Lung (tissue), 12 donors: ENCODE results near the gene F2RL3. TPM values are rescaled to one million over a fixed set of nuclear protein-coding genes. Genes with fewer than 3 reads are reported as not detected.
"Not testable (repeated sequence)": the region's sequence is repeated elsewhere in the genome, so short reads cannot be mapped to it uniquely, and the experiment has no call there.

Experiments used
- ATAC-seq: fragments of 200-7000 bp; cut with Tn5 transposase; one replicate; pipeline ENCODE4 v1.9.1; 2020; ENCODE audit warnings: moderate number of reproducible peaks; ENCODE audit not compliant: insufficient read depth, low FRiP score
- DNase-seq, 3 donors: peaks; one replicate each; pipeline ENCODE4 v3.0.0-alpha.2; 2013 to 2017
- H3K27ac ChIP-seq, 2 donors: one replicate each; pipeline ENCODE4 v1.5.1; 2013; ENCODE audit warnings: mild to moderate bottlenecking in 2 of 2, moderate library complexity in 2 of 2, control low read depth in 1 of 2, inconsistent platforms in 1 of 2, low read depth in 1 of 2, low read length in 1 of 2
- H3K27me3 ChIP-seq, 3 donors: one replicate each; pipeline ENCODE4 v1.5.1; 2013; ENCODE audit warnings: low read length in 2 of 3; ENCODE audit not compliant: control insufficient read depth in 3 of 3, insufficient read depth in 3 of 3
- H3K36me3 ChIP-seq, 4 donors: one replicate each; pipeline ENCODE4 v1.5.1; 2013; ENCODE audit warnings: low read length in 4 of 4, mild to moderate bottlenecking in 1 of 4, moderate library complexity in 1 of 4; ENCODE audit not compliant: control insufficient read depth in 4 of 4, insufficient read depth in 4 of 4
- H3K4me1 ChIP-seq, 5 donors: one replicate each; pipeline ENCODE4 v1.5.1; 2013; ENCODE audit warnings: low read length in 5 of 5, mild to moderate bottlenecking in 2 of 5, moderate library complexity in 1 of 5; ENCODE audit not compliant: control insufficient read depth in 5 of 5, insufficient read depth in 5 of 5
- H3K4me3 ChIP-seq: one replicate; pipeline ENCODE4 v1.5.1; 2013; ENCODE audit warnings: mild to moderate bottlenecking, control low read depth, moderate library complexity
- H3K9ac ChIP-seq, 2 donors: one replicate each; pipeline ENCODE4 v1.5.1; 2013; ENCODE audit warnings: low read length in 2 of 2, control low read depth in 1 of 2; ENCODE audit not compliant: insufficient read depth in 1 of 2
- H3K9me3 ChIP-seq, 4 donors: one replicate each; pipeline ENCODE4 v1.5.1; 2013; ENCODE audit warnings: low read length in 3 of 4, mild to moderate bottlenecking in 1 of 4, moderate library complexity in 1 of 4; ENCODE audit not compliant: control insufficient read depth in 4 of 4, insufficient read depth in 3 of 4
- WGBS, 2 donors: extraction: QIAGEN DNeasy Blood & Tissue Kit; methylation state at CpG; one replicate each; pipeline ENCODE4 v1.1.7; 2013; 5-methylcytosine and 5-hydroxymethylcytosine counted together
- polyA plus RNA-seq, 2 donors: library from polyadenylated mRNA; stranded (reverse); fragments of 200-250 nt; gene quantifications; one replicate each; pipeline ENCODE4 v1.2.1, GENCODE V29; 2013
- total RNA-seq, 2 donors: library from RNA; depleted of rRNA in 1 of 2; stranded (reverse); fragments of >200 nt in 1 of 2; gene quantifications; one replicate each; pipeline ENCODE4 v1.2.1, GENCODE V29; 2014 to 2021
- TF ChIP-seq, protein P1 (sequence below): IDR thresholded peaks from 2 replicates; pipeline ENCODE4 v1.5.1; 2012; ENCODE audit warnings: mild to moderate bottlenecking; ENCODE audit errors: control extremely low read depth, extremely low read depth
- donor health status: control.
- donor health status: control.
- donor health status: Bipolar disorder and iron deficiency.
- donor health status: healthy.
- donor health status: DM: yes; HTN: yes; CAD: no.

The F2RL3 gene
- total and polyA plus RNA-seq, 4 donors, result 5.8 to 76.8 (median 53.0) TPM

DNA sequence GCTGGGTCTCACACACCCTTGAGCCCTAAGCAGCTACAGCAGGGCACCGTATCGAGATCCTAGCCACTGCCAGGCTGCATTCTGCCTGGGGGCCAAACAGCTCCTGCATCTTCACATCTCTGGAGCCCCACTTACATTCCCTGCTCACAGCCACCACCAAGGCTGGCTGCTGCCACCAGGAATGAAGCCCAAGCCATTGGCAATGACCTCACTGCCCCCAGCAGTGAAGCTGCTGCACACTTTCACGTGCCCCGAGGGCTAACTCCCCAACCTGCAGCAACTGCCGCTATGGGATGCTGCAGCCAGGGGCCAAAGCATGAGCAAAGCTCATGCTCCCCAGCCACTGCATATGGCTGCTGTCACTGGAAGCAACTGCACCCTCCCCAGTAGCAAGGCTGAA, 42.0 kb downstream of the F2RL3 start:
- no peak overlapping the region for H3K27ac ChIP-seq
- TF ChIP-seq, protein P1, sequence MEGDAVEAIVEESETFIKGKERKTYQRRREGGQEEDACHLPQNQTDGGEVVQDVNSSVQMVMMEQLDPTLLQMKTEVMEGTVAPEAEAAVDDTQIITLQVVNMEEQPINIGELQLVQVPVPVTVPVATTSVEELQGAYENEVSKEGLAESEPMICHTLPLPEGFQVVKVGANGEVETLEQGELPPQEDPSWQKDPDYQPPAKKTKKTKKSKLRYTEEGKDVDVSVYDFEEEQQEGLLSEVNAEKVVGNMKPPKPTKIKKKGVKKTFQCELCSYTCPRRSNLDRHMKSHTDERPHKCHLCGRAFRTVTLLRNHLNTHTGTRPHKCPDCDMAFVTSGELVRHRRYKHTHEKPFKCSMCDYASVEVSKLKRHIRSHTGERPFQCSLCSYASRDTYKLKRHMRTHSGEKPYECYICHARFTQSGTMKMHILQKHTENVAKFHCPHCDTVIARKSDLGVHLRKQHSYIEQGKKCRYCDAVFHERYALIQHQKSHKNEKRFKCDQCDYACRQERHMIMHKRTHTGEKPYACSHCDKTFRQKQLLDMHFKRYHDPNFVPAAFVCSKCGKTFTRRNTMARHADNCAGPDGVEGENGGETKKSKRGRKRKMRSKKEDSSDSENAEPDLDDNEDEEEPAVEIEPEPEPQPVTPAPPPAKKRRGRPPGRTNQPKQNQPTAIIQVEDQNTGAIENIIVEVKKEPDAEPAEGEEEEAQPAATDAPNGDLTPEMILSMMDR, result no peak
- peaks cover 4 to 5% (median 5%) of the 10 kb centered on the region in 4 donors for H3K9me3 ChIP-seq
- DNase-seq (no peak), ATAC-seq (no peak)
- no peaks in the 10 kb centered on the region for H3K4me1 ChIP-seq
- H3K27me3 ChIP-seq, result no peaks in the 10 kb centered on the region
- no peak overlapping the region for H3K9ac ChIP-seq
- 69 to 81% methylated on average over 5 of the region's 5 CpGs for WGBS, 2 donors
- H3K4me3 ChIP-seq, result no peak overlapping the region
- H3K36me3 ChIP-seq, result peaks cover 0 to 21% (median 6%) of the 10 kb centered on the region in 4 donors

GRCh38 chr19:16931306-16931705, 42.5 kb downstream of the F2RL3 start:
- ATAC-seq (no peak), DNase-seq (no peak)
- H3K4me3 ChIP-seq, result no peak overlapping the region
- H3K36me3 ChIP-seq, result peaks cover 0 to 21% (median 6%) of the 10 kb centered on the region in 4 donors
- no peak overlapping the region for H3K9ac ChIP-seq
- H3K27me3 ChIP-seq, result no peaks in the 10 kb centered on the region
- H3K9me3 ChIP-seq, result peaks cover 4 to 5% (median 5%) of the 10 kb centered on the region in 4 donors
- no peak overlapping the region for H3K27ac ChIP-seq
- WGBS, 2 donors, result 97 to 98% methylated on average over 4 of the region's 4 CpGs
- no peaks in the 10 kb centered on the region for H3K4me1 ChIP-seq
- TF ChIP-seq, protein P1, result no peak

GRCh38 chr19:16934489-16934888, 45.7 kb downstream of the F2RL3 start:
- WGBS, 2 donors, result 98 to 100% methylated on average over 1 of the region's 1 CpG
- H3K4me3 ChIP-seq, result no peak overlapping the region
- ATAC-seq (no peak), DNase-seq (no peak)
- H3K27me3 ChIP-seq, result no peaks in the 10 kb centered on the region
- TF ChIP-seq, protein P1, result no peak
- peaks cover 0 to 8% (median 2%) of the 10 kb centered on the region in 4 donors for H3K36me3 ChIP-seq
- no peak overlapping the region for H3K9ac ChIP-seq
- no peak overlapping the region for H3K27ac ChIP-seq
- no peaks in the 10 kb centered on the region for H3K4me1 ChIP-seq
- peaks cover 4 to 5% (median 5%) of the 10 kb centered on the region in 4 donors for H3K9me3 ChIP-seq

DNA sequence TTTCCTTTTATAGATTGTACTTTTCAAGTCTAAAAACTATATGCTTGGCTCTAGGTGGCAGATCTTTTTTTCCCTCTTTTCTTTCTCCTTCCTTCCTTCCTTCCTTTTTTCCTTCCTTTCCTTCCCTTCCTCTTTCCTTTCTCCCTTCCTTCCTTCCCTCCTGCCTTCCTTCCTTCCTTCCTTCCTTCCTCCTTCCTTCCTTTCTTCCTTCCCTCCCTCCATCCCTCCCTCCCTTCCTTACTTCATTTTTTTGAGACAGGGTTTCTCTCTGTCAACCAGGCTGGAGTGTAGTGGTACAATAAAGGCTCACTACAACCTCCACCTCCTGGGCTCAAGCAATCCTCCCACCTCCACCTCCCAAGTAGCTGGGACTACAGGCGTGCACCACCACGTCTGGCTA, 48.1 kb downstream of the F2RL3 start:
- WGBS, 2 donors, result 94 to 98% methylated on average over 2 of the region's 2 CpGs
- Histone ChIP-seq H3K36me3 (peaks cover 0 to 4% (median 3%) of the 10 kb centered on the region in 4 donors), H3K27me3 (no peaks in the 10 kb centered on the region), H3K9me3 (peaks cover 0 to 5% (median 2%) of the 10 kb centered on the region in 4 donors), H3K27ac (no peak overlapping the region), H3K4me1 (no peaks in the 10 kb centered on the region), H3K9ac (no peak overlapping the region), H3K4me3 (no peak overlapping the region)
- ATAC-seq (no peak), DNase-seq (no peak)
- TF ChIP-seq, protein P1, result no peak

DNA sequence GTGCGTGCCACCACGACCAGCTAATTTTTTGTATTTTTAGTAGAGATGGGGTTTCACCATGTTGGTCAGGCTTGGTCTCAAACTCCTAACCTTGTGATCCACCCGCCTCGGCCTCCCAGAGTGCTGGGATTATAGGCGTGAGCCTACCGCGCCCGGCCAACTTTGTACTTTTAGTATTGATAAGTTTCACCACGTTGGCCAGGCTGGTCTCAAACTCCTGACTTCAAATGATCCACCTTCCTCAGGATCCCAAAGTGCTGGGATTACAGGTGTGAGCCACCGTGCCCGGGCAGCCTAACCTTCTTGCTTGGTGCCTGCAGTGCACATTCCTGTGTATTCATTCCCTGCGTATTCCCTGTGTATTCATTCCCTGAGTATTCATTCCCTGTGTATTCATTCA, 49.0 kb downstream of the F2RL3 start:
- H3K9ac ChIP-seq, H3K4me1 ChIP-seq, H3K9me3 ChIP-seq, H3K4me3 ChIP-seq, H3K27me3 ChIP-seq, H3K36me3 ChIP-seq, DNase-seq, H3K27ac ChIP-seq, ATAC-seq: not testable (repeated sequence)
- WGBS, 2 donors, result 91 to 98% methylated on average over 12 of the region's 12 CpGs
